Stimulated activated CD4-positive, alpha-beta T cell treated with anti-CD3 and anti-CD28 coated beads, Interleukin-1b, Interleukin-23, amount 100 ng/mL, for 48 hours (primary cell): ENCODE data around the gene GET4.
A peak's percentile ranks its signal among the peaks of the same experiment; 100 is the strongest.

ENCODE experiments used
- DNase-seq: peaks from one replicate; pipeline ENCODE4 v3.0.0-alpha.2; 2020

GET4 gene

GRCh38 chr7:901388-902154 is 25.2 kb downstream of the GET4 start:
- peak; percentile 51 for DNase-seq

GRCh38 chr7:902996-903395 is 26.6 kb downstream of the GET4 start:
- no peak for DNase-seq

GRCh38 chr7:903921-904755 is 27.8 kb downstream of the GET4 start:
- DNase-seq = no peak

- no peak for DNase-seq
Observed at GRCh38 chr7:904847-905246, 28.5 kb downstream of the GET4 start.

- DNase-seq = no peak
Observed at GRCh38 chr7:906776-907157, 30.4 kb downstream of the GET4 start.

GRCh38 chr7:907158-907980 is 31.0 kb downstream of the GET4 start:
- DNase-seq = no peak

GRCh38 chr7:908159-908581 is 31.8 kb downstream of the GET4 start:
- no peak for DNase-seq

GRCh38 chr7:908591-909357 is 32.4 kb downstream of the GET4 start:
- peak; percentile 50 for DNase-seq

- no peak for DNase-seq
Observed at GRCh38 chr7:909358-910329, 33.3 kb downstream of the GET4 start.

- DNase-seq = no peak
Observed at GRCh38 chr7:910441-910861, 34.1 kb downstream of the GET4 start.

- no peak for DNase-seq
Observed at GRCh38 chr7:910931-911431, 34.6 kb downstream of the GET4 start.

- no peak for DNase-seq
Observed at GRCh38 chr7:911791-912480, 35.6 kb downstream of the GET4 start.

GRCh38 chr7:913736-914520 is 37.6 kb downstream of the GET4 start:
- DNase-seq = no peak

- DNase-seq = no peak
Observed at GRCh38 chr7:914521-915194, 38.3 kb downstream of the GET4 start.

- DNase-seq = no peak
Observed at GRCh38 chr7:915291-916218, 39.2 kb downstream of the GET4 start.

GRCh38 chr7:916291-916941 is 40.1 kb downstream of the GET4 start:
- DNase-seq = no peak
